H9 (cell line): ENCODE measurements around the gene SCUBE3. TPM values are rescaled to one million over a fixed set of nuclear protein-coding genes. Genes with fewer than 3 reads are reported as not detected.

Source experiments
- DNase-seq: peaks from one replicate; pipeline ENCODE4 v3.0.0-alpha.2; 2017
- H2AFZ ChIP-seq: one replicate; pipeline ENCODE4 v1.6.1; 2013; ENCODE audit warnings: mild to moderate bottlenecking, low read length, control low read depth, moderate library complexity
- H2AK5ac ChIP-seq: 2 replicates; pipeline ENCODE4 v1.6.1; 2013; ENCODE audit warnings: low read length, control low read depth, mixed read lengths; ENCODE audit not compliant: insufficient read length
- H2BK120ac ChIP-seq: one replicate; pipeline ENCODE4 v1.6.1; 2013; ENCODE audit warnings: low read depth, mild to moderate bottlenecking, low read length, control low read depth, inconsistent platforms; ENCODE audit not compliant: poor library complexity, severe bottlenecking
- H2BK12ac ChIP-seq: 2 replicates; pipeline ENCODE4 v1.6.1; 2013; ENCODE audit warnings: low read length, control low read depth, mixed read lengths, low read depth; ENCODE audit not compliant: insufficient read length
- H2BK15ac ChIP-seq: 2 replicates; pipeline ENCODE4 v1.6.1; 2013; ENCODE audit warnings: low read depth, low read length, control low read depth
- H2BK20ac ChIP-seq: one replicate; pipeline ENCODE4 v1.6.1; 2013; ENCODE audit warnings: low read depth, mild to moderate bottlenecking, low read length, control low read depth, inconsistent platforms; ENCODE audit not compliant: poor library complexity, severe bottlenecking
- H2BK5ac ChIP-seq: 2 replicates; pipeline ENCODE4 v1.6.1; 2013; ENCODE audit warnings: low read length, control low read depth, mixed read lengths; ENCODE audit not compliant: insufficient read length
- H3K14ac ChIP-seq: 2 replicates; pipeline ENCODE4 v1.6.1; 2013; ENCODE audit warnings: low read length, control low read depth; ENCODE audit not compliant: insufficient read depth
- H3K18ac ChIP-seq: 2 replicates; pipeline ENCODE4 v1.6.1; 2013; ENCODE audit warnings: low read depth, mild to moderate bottlenecking, mixed read lengths, low read length, control low read depth; ENCODE audit not compliant: insufficient read length
- H3K23ac ChIP-seq: 2 replicates; pipeline ENCODE4 v1.6.1; 2013; ENCODE audit warnings: low read length, control low read depth, mixed read lengths, low read depth; ENCODE audit not compliant: insufficient read length
- H3K23me2 ChIP-seq: 2 replicates; pipeline ENCODE4 v1.6.1; 2013; ENCODE audit warnings: low read depth, mild to moderate bottlenecking, mixed read lengths, low read length, control low read depth; ENCODE audit not compliant: insufficient read length, poor library complexity, severe bottlenecking
- H3K27ac ChIP-seq: 2 replicates; pipeline ENCODE4 v1.5.1; 2013; ENCODE audit warnings: low read length, control low read depth, mixed read lengths, low read depth; ENCODE audit not compliant: insufficient read length
- H3K27me3 ChIP-seq: 2 replicates; pipeline ENCODE4 v1.6.1; 2013; ENCODE audit warnings: low read length, control low read depth, inconsistent platforms; ENCODE audit not compliant: insufficient read depth
- H3K4ac ChIP-seq: 2 replicates; pipeline ENCODE4 v1.6.1; 2013; ENCODE audit warnings: low read depth, mild to moderate bottlenecking, control low read depth, inconsistent platforms, low read length, moderate library complexity
- H3K4me1 ChIP-seq: 2 replicates; pipeline ENCODE4 v1.6.1; 2013; ENCODE audit warnings: low read length, control low read depth, inconsistent platforms; ENCODE audit not compliant: insufficient read depth
- H3K4me2 ChIP-seq: 2 replicates; pipeline ENCODE4 v1.6.1; 2013; ENCODE audit warnings: low read length, control low read depth, mixed read lengths; ENCODE audit not compliant: insufficient read length, insufficient read depth
- H3K56ac ChIP-seq: 2 replicates; pipeline ENCODE4 v1.6.1; 2013; ENCODE audit warnings: low read depth, mild to moderate bottlenecking, mixed read lengths, low read length, control low read depth; ENCODE audit not compliant: insufficient read length
- H3K79me1 ChIP-seq: 2 replicates; pipeline ENCODE4 v1.6.1; 2013; ENCODE audit warnings: low read depth, mild to moderate bottlenecking, moderate library complexity, low read length, control low read depth, inconsistent platforms; ENCODE audit not compliant: insufficient read depth, poor library complexity, severe bottlenecking
- H3K79me2 ChIP-seq: 2 replicates; pipeline ENCODE4 v1.6.1; 2013; ENCODE audit warnings: low read length, control low read depth, inconsistent platforms; ENCODE audit not compliant: insufficient read depth
- H3K9ac ChIP-seq: 2 replicates; pipeline ENCODE4 v1.6.1; 2013; ENCODE audit warnings: low read length, control low read depth, mixed read lengths; ENCODE audit not compliant: insufficient read length; ENCODE audit errors: extremely low read depth
- H3K9me3 ChIP-seq: one replicate; pipeline ENCODE4 v1.6.1; 2013; ENCODE audit warnings: low read depth, low read length, inconsistent platforms; ENCODE audit not compliant: control insufficient read depth
- H3T11ph ChIP-seq: one replicate; pipeline ENCODE4 v1.6.1; 2013; ENCODE audit warnings: mild to moderate bottlenecking, low read length, control low read depth, inconsistent platforms
- H4K20me1 ChIP-seq: one replicate; pipeline ENCODE4 v1.6.1; 2013; ENCODE audit not compliant: control insufficient read depth, insufficient read length, insufficient read depth
- H4K5ac ChIP-seq: 2 replicates; pipeline ENCODE4 v1.6.1; 2013; ENCODE audit warnings: low read depth, mild to moderate bottlenecking, mixed read lengths, low read length, control low read depth; ENCODE audit not compliant: insufficient read length
- H4K8ac ChIP-seq: replicated peaks from 2 replicates; pipeline ENCODE4 v1.6.1; 2013; ENCODE audit warnings: low read length, control low read depth, mixed read lengths, low read depth; ENCODE audit not compliant: insufficient read length
- H4K91ac ChIP-seq: 2 replicates; pipeline ENCODE4 v1.6.1; 2013; ENCODE audit warnings: low read depth, mild to moderate bottlenecking, moderate library complexity, mixed read lengths, low read length, control low read depth; ENCODE audit not compliant: insufficient read length
- H3K27ac Mint-ChIP-seq, 3 experiments: 2 replicates in 2 of 3; 3 replicates in 1 of 3; pipeline ENCODE4 v1.8.0; 2020 to 2021; ENCODE audit warnings: mixed read lengths in 3 of 3, mild to moderate bottlenecking in 1 of 3, moderate library complexity in 1 of 3
- H3K27me3 Mint-ChIP-seq: 2 replicates; pipeline ENCODE4 v1.8.0; 2021; ENCODE audit warnings: low read depth, mild to moderate bottlenecking, moderate library complexity, mixed read lengths
- H3K36me3 Mint-ChIP-seq, 3 experiments: 2 replicates in 2 of 3; 3 replicates in 1 of 3; pipeline ENCODE4 v1.8.0; 2020 to 2021; ENCODE audit warnings: low read depth in 3 of 3, mixed read lengths in 3 of 3; ENCODE audit not compliant: insufficient read depth in 1 of 3
- H3K4me1 Mint-ChIP-seq, 2 experiments: 2 replicates each; pipeline ENCODE4 v1.8.0; 2020; ENCODE audit warnings: mixed read lengths in 2 of 2
- H3K4me3 Mint-ChIP-seq, 2 experiments: 2 replicates in 1 of 2; 3 replicates in 1 of 2; pipeline ENCODE4 v1.8.0; 2020 to 2021; ENCODE audit warnings: mild to moderate bottlenecking in 2 of 2, mixed read lengths in 2 of 2, moderate library complexity in 1 of 2
- H3K9me3 Mint-ChIP-seq, 2 experiments: 2 replicates in 1 of 2; 3 replicates in 1 of 2; pipeline ENCODE4 v1.8.0; 2020; ENCODE audit warnings: mild to moderate bottlenecking in 2 of 2, mixed read lengths in 2 of 2, moderate library complexity in 1 of 2
- CTCF ChIP-seq: fragments of 200-600 bp; sonication (generic); conservative IDR thresholded peaks from 3 replicates; pipeline ENCODE4 v1.8.0; 2021; ENCODE audit warnings: antibody characterized with exemption, mild to moderate bottlenecking
- WGBS: extraction: QIAGEN DNeasy Blood & Tissue Kit; methylation state at CpG from one replicate; pipeline ENCODE4 v1.1.7; 2013; ENCODE audit warnings: missing lambda C conversion rate, low lambda C conversion rate, mixed read lengths; ENCODE audit not compliant: insufficient read length; ENCODE audit errors: extremely low coverage; 5-methylcytosine and 5-hydroxymethylcytosine counted together
- total RNA-seq: library from RNA; stranded (reverse); gene quantifications from 2 replicates; pipeline ENCODE4 v1.2.1, GENCODE V29; 2021

SCUBE3 gene
- total RNA-seq, 1 experiment from 2014 or later = 2.7 TPM

GRCh38 chr6:35283361-35283760 lies 69.6 kb downstream of the SCUBE3 start:
- Histone ChIP-seq H3K79me1 (no peaks in the 10 kb centered on the region), H3K18ac (no peak overlapping the region), H4K91ac (no peak overlapping the region), H3K4me2 (no peak overlapping the region), H3K27me3 (no peaks in the 10 kb centered on the region), H3K23me2 (no peaks in the 10 kb centered on the region), H3K14ac (no peak overlapping the region), H2BK20ac (no peak overlapping the region), H4K5ac (no peak overlapping the region), H3T11ph (no peak overlapping the region), H2BK5ac (no peak overlapping the region), H4K20me1 (no peaks in the 10 kb centered on the region), H2AK5ac (no peak overlapping the region), H4K8ac (no peak overlapping the region), H3K9ac (no peak overlapping the region), H2AFZ (no peak overlapping the region), H3K23ac (no peak overlapping the region), H3K79me2 (no peaks in the 10 kb centered on the region), H3K4ac (no peak overlapping the region), H2BK12ac (no peak overlapping the region), H3K9me3 (no peaks in the 10 kb centered on the region), H2BK120ac (no peak overlapping the region), H3K56ac (no peak overlapping the region), H3K27ac (no peak overlapping the region), H2BK15ac (no peak overlapping the region), H3K4me1 (no peaks in the 10 kb centered on the region)
- Mint-ChIP-seq H3K27ac (no peak overlapping the region), H3K4me1 (no peaks in the 10 kb centered on the region), H3K4me3 (no peak overlapping the region), H3K9me3 (no peaks in the 10 kb centered on the region), H3K36me3 (peaks cover 3 to 53% (median 29%) of the 10 kb centered on the region in 3 experiments; a peak in 6 of 7 replicates), H3K27me3 (no peaks in the 10 kb centered on the region; the same call in 1 of the 2 replicates)
- DNase-seq = no peak
- TF ChIP-seq CTCF = no peak
- no CpG with 5 or more reads among the region's 2 CpGs for WGBS
